ENCODE results near the gene PSKH1.

PSKH1 gene

GRCh38 chr16:67883146-67883871 is 9.7 kb upstream of the PSKH1 start:
- H3K27me3 ChIP-seq (ENCODE audit: control insufficient read depth, low read length), result no peaks in the 10 kb centered on the region

GRCh38 chr16:67883872-67884261 is 9.2 kb upstream of the PSKH1 start:
- Histone ChIP-seq H3K9me2 (replicated peaks; ENCODE audit: control insufficient read depth, low read length) (no peaks in the 10 kb centered on the region), H3F3A (ENCODE audit: control insufficient read depth, insufficient read depth) (0 out of 2 replicates have a peak, but pooled peaks cover 2% of the 10 kb centered on the region), H3K27ac (ENCODE audit: low read depth, low read length) (no peak overlapping the region), H4K20me1 (ENCODE audit: control insufficient read depth, insufficient read depth, low read depth, low read length) (no peaks in the 10 kb centered on the region), H3K4me1 (ENCODE audit: control insufficient read depth, low read length) (no peaks in the 10 kb centered on the region), H3K4me3 (ENCODE audit: low read length) (no peak overlapping the region), H3K4me2 (ENCODE audit: low read length) (no peak overlapping the region), H3K36me3 (ENCODE audit: control insufficient read depth, low read length) (peaks cover 65% of the 10 kb centered on the region), H3K79me2 (ENCODE audit: control insufficient read depth, low read length) (no peaks in the 10 kb centered on the region), H3K9me3 (ENCODE audit: control insufficient read depth, insufficient read depth, low read length) (no peaks in the 10 kb centered on the region), H3K27me3 (ENCODE audit: control insufficient read depth, low read length) (no peaks in the 10 kb centered on the region)
- TF ChIP-seq EZH2phosphoT487 (IDR thresholded peaks at IDR 0.05; ENCODE audit: borderline replicate concordance, low read length) (no peak), CTCF (IDR thresholded peaks at IDR 0.05; ENCODE audit: low read depth, low read length, poor library complexity, severe bottlenecking) (peak; percentile 96)

More at GRCh38 chr16:67883146-67883871, 9.7 kb upstream of the PSKH1 start:
- H3K9me3 ChIP-seq (ENCODE audit: control insufficient read depth, insufficient read depth, low read length), result no peaks in the 10 kb centered on the region
- H3K27ac ChIP-seq (ENCODE audit: low read depth, low read length), result no peak overlapping the region
- H3K4me2 ChIP-seq (ENCODE audit: low read length), result no peak overlapping the region
- H3K36me3 ChIP-seq (ENCODE audit: control insufficient read depth, low read length), result peaks cover 71% of the 10 kb centered on the region
- no peaks in the 10 kb centered on the region for H4K20me1 ChIP-seq (ENCODE audit: control insufficient read depth, insufficient read depth, low read depth, low read length)
- H3K79me2 ChIP-seq (ENCODE audit: control insufficient read depth, low read length), result no peaks in the 10 kb centered on the region
- no peaks in the 10 kb centered on the region for H3K9me2 ChIP-seq (replicated peaks; ENCODE audit: control insufficient read depth, low read length)
- TF ChIP-seq EZH2phosphoT487 (IDR thresholded peaks at IDR 0.05; ENCODE audit: borderline replicate concordance, low read length) (no peak), CTCF (IDR thresholded peaks at IDR 0.05; ENCODE audit: low read depth, low read length, poor library complexity, severe bottlenecking) (no peak)
- 0 out of 2 replicates have a peak, but pooled peaks cover 2% of the 10 kb centered on the region for H3F3A ChIP-seq (ENCODE audit: control insufficient read depth, insufficient read depth)
- H3K4me1 ChIP-seq (ENCODE audit: control insufficient read depth, low read length), result no peaks in the 10 kb centered on the region
- H3K4me3 ChIP-seq (ENCODE audit: low read length), result no peak overlapping the region

- Histone ChIP-seq H3K36me3 (ENCODE audit: control insufficient read depth, low read length) (peaks cover 57% of the 10 kb centered on the region), H3K79me2 (ENCODE audit: control insufficient read depth, low read length) (no peaks in the 10 kb centered on the region), H3K4me1 (ENCODE audit: control insufficient read depth, low read length) (no peaks in the 10 kb centered on the region), H3K4me2 (ENCODE audit: low read length) (no peak within 1 kb of the TSS), H3K9me2 (replicated peaks; ENCODE audit: control insufficient read depth, low read length) (no peaks in the 10 kb centered on the region), H4K20me1 (ENCODE audit: control insufficient read depth, insufficient read depth, low read depth, low read length) (no peaks in the 10 kb centered on the region), H3K27ac (ENCODE audit: low read depth, low read length) (no peak within 1 kb of the TSS), H3F3A (ENCODE audit: control insufficient read depth, insufficient read depth) (0 out of 2 replicates have a peak, but pooled peaks cover 2% of the 10 kb centered on the region), H3K9me3 (ENCODE audit: control insufficient read depth, insufficient read depth, low read length) (no peaks in the 10 kb centered on the region), H3K27me3 (ENCODE audit: control insufficient read depth, low read length) (no peaks in the 10 kb centered on the region), H3K4me3 (ENCODE audit: low read length) (no peak within 1 kb of the TSS)
- no peak for TF ChIP-seq EZH2phosphoT487 (IDR thresholded peaks at IDR 0.05; ENCODE audit: borderline replicate concordance, low read length)
- no peak for TF ChIP-seq CTCF (IDR thresholded peaks at IDR 0.05; ENCODE audit: low read depth, low read length, poor library complexity, severe bottlenecking)
Measured at GRCh38 chr16:67884684-67885083, 8.4 kb upstream of the PSKH1 start, which contains the start of gene NRN1L. Gene NRN1L, plus strand, starts transcription at chr16:67884885. Its CDS starts 19 bp downstream, at chr16:67884904.

All from DOHH2 (cell line).